ENCODE results near the gene SZT2.
A peak's percentile ranks its signal among the peaks of the same experiment; 100 is the strongest.

Gene SZT2

GRCh38 chr1:43419627-43420425 is 30.1 kb downstream of the SZT2 start:
- no peak overlapping the region for H3K27ac Mint-ChIP-seq
- no peaks in the 10 kb centered on the region for H3K9me3 Mint-ChIP-seq
- H3K4me1 Mint-ChIP-seq (ENCODE audit: low read depth): peaks cover 8% of the 10 kb centered on the region
- no peaks in the 10 kb centered on the region for H3K27me3 Mint-ChIP-seq (ENCODE audit: low read depth)
- no peak overlapping the region for H3K4me3 Mint-ChIP-seq
- H3K36me3 Mint-ChIP-seq (ENCODE audit: low read depth): peaks cover 32% of the 10 kb centered on the region

GRCh38 chr1:43420874-43421273 is 31.2 kb downstream of the SZT2 start:
- no peaks in the 10 kb centered on the region for H3K27me3 Mint-ChIP-seq (ENCODE audit: low read depth)
- H3K27ac Mint-ChIP-seq: no peak overlapping the region
- peaks cover 32% of the 10 kb centered on the region for H3K36me3 Mint-ChIP-seq (ENCODE audit: low read depth)
- peaks cover 8% of the 10 kb centered on the region for H3K4me1 Mint-ChIP-seq (ENCODE audit: low read depth)
- no peaks in the 10 kb centered on the region for H3K9me3 Mint-ChIP-seq
- no peak overlapping the region for H3K4me3 Mint-ChIP-seq

- H3K27me3 Mint-ChIP-seq (ENCODE audit: low read depth): no peaks in the 10 kb centered on the region
- no peaks in the 10 kb centered on the region for H3K9me3 Mint-ChIP-seq
- no peak overlapping the region for H3K27ac Mint-ChIP-seq
- H3K36me3 Mint-ChIP-seq (ENCODE audit: low read depth): peaks cover 34% of the 10 kb centered on the region
- H3K4me1 Mint-ChIP-seq (ENCODE audit: low read depth): peaks cover 8% of the 10 kb centered on the region
- H3K4me3 Mint-ChIP-seq: no peak overlapping the region
Observed at GRCh38 chr1:43421396-43421795, 31.7 kb downstream of the SZT2 start.

GRCh38 chr1:43421976-43422750 is 32.5 kb downstream of the SZT2 start:
- Mint-ChIP-seq H3K27ac (peak overlapping the region; percentile 15), H3K4me3 (no peak overlapping the region), H3K36me3 (ENCODE audit: low read depth) (peaks cover 39% of the 10 kb centered on the region), H3K27me3 (ENCODE audit: low read depth) (no peaks in the 10 kb centered on the region), H3K9me3 (no peaks in the 10 kb centered on the region), H3K4me1 (ENCODE audit: low read depth) (peaks cover 8% of the 10 kb centered on the region)

GRCh38 chr1:43422995-43423671 is 33.4 kb downstream of the SZT2 start:
- Mint-ChIP-seq H3K4me3 (no peak overlapping the region), H3K27ac (peak overlapping the region; percentile 74), H3K27me3 (ENCODE audit: low read depth) (no peaks in the 10 kb centered on the region), H3K36me3 (ENCODE audit: low read depth) (peaks cover 45% of the 10 kb centered on the region), H3K4me1 (ENCODE audit: low read depth) (peaks cover 8% of the 10 kb centered on the region), H3K9me3 (no peaks in the 10 kb centered on the region)

GRCh38 chr1:43423672-43424550 is 34.2 kb downstream of the SZT2 start:
- Mint-ChIP-seq H3K9me3 (no peaks in the 10 kb centered on the region), H3K4me3 (no peak overlapping the region), H3K36me3 (ENCODE audit: low read depth) (peaks cover 47% of the 10 kb centered on the region), H3K27ac (peak overlapping the region; percentile 74), H3K4me1 (ENCODE audit: low read depth) (peaks cover 8% of the 10 kb centered on the region), H3K27me3 (ENCODE audit: low read depth) (no peaks in the 10 kb centered on the region)

GRCh38 chr1:43425045-43425444 is 35.3 kb downstream of the SZT2 start:
- no peak overlapping the region for H3K4me3 Mint-ChIP-seq
- no peaks in the 10 kb centered on the region for H3K9me3 Mint-ChIP-seq
- H3K4me1 Mint-ChIP-seq (ENCODE audit: low read depth): peaks cover 8% of the 10 kb centered on the region
- H3K27ac Mint-ChIP-seq: no peak overlapping the region
- H3K36me3 Mint-ChIP-seq (ENCODE audit: low read depth): peaks cover 47% of the 10 kb centered on the region
- no peaks in the 10 kb centered on the region for H3K27me3 Mint-ChIP-seq (ENCODE audit: low read depth)

GRCh38 chr1:43426221-43426620 is 36.5 kb downstream of the SZT2 start:
- Mint-ChIP-seq H3K4me1 (ENCODE audit: low read depth) (peaks cover 8% of the 10 kb centered on the region), H3K27ac (peak overlapping the region; percentile 55), H3K4me3 (no peak overlapping the region), H3K36me3 (ENCODE audit: low read depth) (peaks cover 51% of the 10 kb centered on the region), H3K9me3 (no peaks in the 10 kb centered on the region), H3K27me3 (ENCODE audit: low read depth) (no peaks in the 10 kb centered on the region)

GRCh38 chr1:43427524-43427923 is 37.8 kb downstream of the SZT2 start:
- no peaks in the 10 kb centered on the region for H3K27me3 Mint-ChIP-seq (ENCODE audit: low read depth)
- H3K27ac Mint-ChIP-seq: no peak overlapping the region
- no peak overlapping the region for H3K4me3 Mint-ChIP-seq
- H3K9me3 Mint-ChIP-seq: no peaks in the 10 kb centered on the region
- peaks cover 8% of the 10 kb centered on the region for H3K4me1 Mint-ChIP-seq (ENCODE audit: low read depth)
- H3K36me3 Mint-ChIP-seq (ENCODE audit: low read depth): peaks cover 55% of the 10 kb centered on the region

GRCh38 chr1:43427941-43428340 is 38.2 kb downstream of the SZT2 start:
- Mint-ChIP-seq H3K4me3 (no peak overlapping the region), H3K27me3 (ENCODE audit: low read depth) (no peaks in the 10 kb centered on the region), H3K36me3 (ENCODE audit: low read depth) (peaks cover 51% of the 10 kb centered on the region), H3K4me1 (ENCODE audit: low read depth) (peaks cover 8% of the 10 kb centered on the region), H3K9me3 (no peaks in the 10 kb centered on the region), H3K27ac (no peak overlapping the region)

- peaks cover 55% of the 10 kb centered on the region for H3K36me3 Mint-ChIP-seq (ENCODE audit: low read depth)
- H3K27me3 Mint-ChIP-seq (ENCODE audit: low read depth): no peaks in the 10 kb centered on the region
- no peak overlapping the region for H3K4me3 Mint-ChIP-seq
- peaks cover 4% of the 10 kb centered on the region for H3K4me1 Mint-ChIP-seq (ENCODE audit: low read depth)
- H3K27ac Mint-ChIP-seq: no peak overlapping the region
- no peaks in the 10 kb centered on the region for H3K9me3 Mint-ChIP-seq
Observed at GRCh38 chr1:43430831-43431230, 41.1 kb downstream of the SZT2 start.

GRCh38 chr1:43431676-43432075 is 42.0 kb downstream of the SZT2 start:
- H3K27ac Mint-ChIP-seq: no peak overlapping the region
- peaks cover 56% of the 10 kb centered on the region for H3K36me3 Mint-ChIP-seq (ENCODE audit: low read depth)
- no peak overlapping the region for H3K4me3 Mint-ChIP-seq
- no peaks in the 10 kb centered on the region for H3K27me3 Mint-ChIP-seq (ENCODE audit: low read depth)
- H3K4me1 Mint-ChIP-seq (ENCODE audit: low read depth): peaks cover 4% of the 10 kb centered on the region
- no peaks in the 10 kb centered on the region for H3K9me3 Mint-ChIP-seq

- Mint-ChIP-seq H3K27me3 (ENCODE audit: low read depth) (no peaks in the 10 kb centered on the region), H3K27ac (no peak overlapping the region), H3K4me3 (no peak overlapping the region)
Observed at GRCh38 chr1:43432171-43432860, 42.6 kb downstream of the SZT2 start.

More at GRCh38 chr1:43432171-43432860, 42.6 kb downstream of the SZT2 start:
- no peaks in the 10 kb centered on the region for H3K9me3 Mint-ChIP-seq
- H3K4me1 Mint-ChIP-seq (ENCODE audit: low read depth): peaks cover 4% of the 10 kb centered on the region
- peaks cover 50% of the 10 kb centered on the region for H3K36me3 Mint-ChIP-seq (ENCODE audit: low read depth)
